SU-DHL-6 (cell line): Measurements from ENCODE around the gene SYTL4.

ENCODE experiments used
- CTCF ChIP-seq: fragments of 200-600 bp; sonication (generic); IDR thresholded peaks from one replicate; pipeline ENCODE4 v1.5.1; 2017; ENCODE audit warnings: antibody characterized with exemption, mild to moderate bottlenecking, low read length, moderate library complexity; ENCODE audit not compliant: insufficient read depth, poor library complexity, severe bottlenecking
- EZH2phosphoT487 ChIP-seq: fragments of 200-600 bp; sonication (generic), shearing (Covaris generic); conservative IDR thresholded peaks from 2 replicates; pipeline ENCODE4 v1.6.1; 2018; ENCODE audit warnings: mild to moderate bottlenecking, antibody characterized with exemption, low read length, moderate library complexity, mixed read lengths

- TF ChIP-seq CTCF (no peak), EZH2phosphoT487 (no peak)
Observed at GRCh38 chrX:100748108-100748507, 16.2 kb upstream of the SYTL4 start.
